ENCODE data around the gene CFAP74.

CFAP74 gene, protein sequence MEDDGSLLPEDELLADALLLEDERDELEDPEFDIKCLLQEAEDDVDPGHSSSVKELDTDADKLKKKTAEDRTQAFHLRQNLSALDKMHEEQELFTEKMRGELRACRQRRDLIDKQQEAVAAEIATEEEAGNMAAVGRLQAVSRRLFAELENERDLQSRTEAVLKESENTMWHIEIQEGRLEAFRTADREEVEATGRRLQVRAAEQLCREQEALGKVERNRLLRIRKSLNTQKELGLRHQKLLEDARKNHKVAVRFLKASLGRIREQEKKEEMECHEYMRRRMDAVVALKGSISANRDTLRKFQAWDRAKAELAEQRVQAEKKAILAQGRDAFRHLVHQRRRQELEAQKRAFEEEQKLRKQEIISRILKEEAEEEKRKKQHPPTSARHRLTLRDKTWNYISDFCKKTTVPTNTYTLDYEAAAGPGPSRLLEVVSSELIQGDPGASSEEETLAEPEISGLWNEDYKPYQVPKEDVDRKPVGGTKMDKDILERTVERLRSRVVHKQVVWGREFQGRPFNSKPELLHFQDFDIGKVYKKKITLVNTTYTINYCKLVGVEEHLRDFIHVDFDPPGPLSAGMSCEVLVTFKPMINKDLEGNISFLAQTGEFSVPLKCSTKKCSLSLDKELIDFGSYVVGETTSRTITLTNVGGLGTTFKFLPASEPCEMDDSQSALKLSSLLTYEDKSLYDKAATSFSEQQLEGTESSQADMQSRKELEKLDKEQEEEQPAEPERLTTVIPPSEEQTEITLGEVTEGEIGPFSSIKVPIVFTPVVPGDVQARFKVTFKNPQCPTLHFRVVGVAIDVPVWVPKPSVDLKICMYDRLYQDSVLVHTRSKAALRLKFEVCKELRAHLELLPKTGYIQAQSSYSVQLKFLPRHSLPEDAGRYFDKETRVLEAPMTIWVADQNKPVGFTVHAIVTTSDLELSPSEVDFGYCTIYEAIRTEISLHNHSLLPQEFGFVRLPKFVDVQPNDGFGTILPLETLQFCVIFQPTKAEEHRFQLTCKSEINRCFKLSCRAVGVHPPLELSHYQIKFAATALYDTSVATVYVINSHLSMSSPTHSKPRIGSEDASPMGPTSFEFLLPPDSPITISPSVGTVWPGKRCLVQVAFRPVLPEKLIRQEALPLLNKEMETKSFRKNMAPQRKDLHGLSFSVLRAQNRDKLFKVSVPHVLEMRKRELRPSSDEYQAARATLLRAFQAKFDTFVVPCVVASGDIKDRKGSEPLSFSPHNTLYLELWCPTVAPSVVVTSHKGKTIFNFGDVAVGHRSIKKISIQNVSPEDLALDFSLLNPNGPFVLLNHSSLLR (N-terminal part only)

DNA sequence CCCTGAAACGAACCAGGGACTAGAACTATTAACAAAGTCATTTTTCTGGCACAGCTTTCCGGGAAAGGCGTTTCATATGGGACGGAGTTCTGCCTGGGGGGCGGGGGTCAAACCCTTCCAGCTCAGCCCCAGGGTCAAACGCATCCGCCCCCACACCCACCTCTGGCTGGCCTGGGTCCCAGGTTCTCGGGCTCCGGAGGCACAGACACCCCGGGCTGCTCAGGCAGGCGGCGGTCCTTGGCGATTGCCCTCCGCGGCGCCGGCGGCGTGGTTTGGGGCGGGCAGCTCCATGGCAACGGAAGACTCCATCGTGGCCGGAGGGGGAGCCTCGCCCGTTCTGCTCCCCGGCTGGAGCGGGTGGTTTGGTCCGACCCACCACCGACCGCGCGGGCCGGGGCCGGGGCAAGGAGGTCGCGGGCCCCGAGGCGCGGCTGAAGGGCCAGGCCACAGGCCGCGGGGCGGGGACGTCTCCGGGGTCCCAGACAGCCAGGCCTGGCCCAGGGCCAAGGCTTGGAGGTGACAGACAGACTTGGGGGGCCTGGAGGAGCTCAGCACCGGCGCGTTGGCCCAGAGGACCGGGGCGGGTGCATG, at the start of gene CFAP74:
Gene CFAP74 (minus strand): TSS at position 246 of the 591 bp plus-strand sequence. CDS start 12,830 bp downstream, outside the sequence.
- DNase-seq = peak; percentile 54

DNA sequence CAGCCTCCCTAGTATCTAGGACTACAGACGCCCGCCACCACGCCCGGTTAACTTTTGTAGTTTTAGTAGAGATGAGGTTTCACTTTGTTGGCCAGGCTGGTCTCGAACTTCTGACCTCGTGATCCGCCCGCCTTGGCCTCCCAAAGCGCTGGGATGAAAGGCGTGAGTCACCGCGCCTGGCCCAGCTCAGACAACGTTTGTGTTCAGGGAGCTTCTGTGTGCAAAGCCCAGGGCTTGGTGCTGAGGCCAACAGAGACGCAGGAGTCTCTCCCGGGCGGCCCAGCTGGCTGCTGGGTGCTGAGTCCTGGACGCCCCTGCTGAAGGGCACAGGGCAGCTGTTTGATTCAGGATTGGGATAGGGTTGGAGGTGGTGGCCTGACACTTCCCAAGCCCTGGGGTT, 49.6 kb upstream of the CFAP74 start:
- DNase-seq = no peak

DNA sequence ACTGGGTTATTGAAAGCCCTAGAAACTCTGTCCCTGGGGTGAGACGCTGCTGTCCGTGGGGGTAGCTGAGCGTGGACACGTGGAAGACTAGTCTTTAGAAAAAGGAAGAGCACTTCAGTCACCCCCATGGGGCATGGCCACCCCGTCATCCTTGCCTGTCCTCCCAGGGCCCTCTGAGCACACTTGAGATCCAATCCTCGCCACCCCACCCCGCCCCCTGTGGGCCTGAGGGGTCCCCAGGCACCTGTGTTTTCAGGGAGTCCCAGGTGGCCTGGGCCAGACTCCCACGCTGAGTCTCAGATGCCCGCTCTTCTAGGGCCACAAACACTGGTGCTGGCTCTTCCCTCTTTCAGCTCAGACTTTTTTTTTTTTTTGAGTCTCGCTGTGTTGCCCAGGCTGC, 49.2 kb upstream of the CFAP74 start:
- no peak for DNase-seq

DNA sequence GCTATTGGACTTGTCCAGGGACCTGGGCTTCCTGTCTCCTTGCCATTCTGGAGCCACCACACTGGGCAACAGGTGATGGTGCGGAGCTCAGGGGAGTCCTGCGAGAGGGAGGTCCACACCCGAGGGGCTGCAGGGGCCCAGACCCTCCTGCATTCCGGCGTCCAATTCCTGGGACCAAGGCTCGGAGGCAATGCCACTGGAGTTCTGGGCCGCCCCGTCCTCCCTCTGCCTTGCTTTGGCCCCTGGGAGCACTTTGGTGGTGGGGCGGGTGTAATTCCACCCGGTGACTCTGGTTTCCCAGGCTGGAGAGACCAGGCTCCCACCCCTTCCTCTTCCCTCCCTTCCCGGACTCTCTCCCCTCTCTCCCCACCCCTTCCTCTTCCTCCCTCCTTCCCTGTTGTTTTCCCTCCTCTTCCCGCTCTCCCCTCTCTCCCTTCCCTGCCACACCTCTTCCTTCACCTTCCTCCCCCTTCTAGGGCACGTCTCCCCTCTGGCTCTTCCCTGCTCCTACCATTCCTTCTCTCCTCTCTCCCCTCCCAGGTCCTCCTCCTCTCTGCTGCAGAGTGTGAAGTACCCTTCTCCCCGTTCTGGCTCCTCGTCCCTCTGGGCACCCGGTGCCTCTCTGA, 48.6 kb upstream of the CFAP74 start:
- no peak for DNase-seq

DNA sequence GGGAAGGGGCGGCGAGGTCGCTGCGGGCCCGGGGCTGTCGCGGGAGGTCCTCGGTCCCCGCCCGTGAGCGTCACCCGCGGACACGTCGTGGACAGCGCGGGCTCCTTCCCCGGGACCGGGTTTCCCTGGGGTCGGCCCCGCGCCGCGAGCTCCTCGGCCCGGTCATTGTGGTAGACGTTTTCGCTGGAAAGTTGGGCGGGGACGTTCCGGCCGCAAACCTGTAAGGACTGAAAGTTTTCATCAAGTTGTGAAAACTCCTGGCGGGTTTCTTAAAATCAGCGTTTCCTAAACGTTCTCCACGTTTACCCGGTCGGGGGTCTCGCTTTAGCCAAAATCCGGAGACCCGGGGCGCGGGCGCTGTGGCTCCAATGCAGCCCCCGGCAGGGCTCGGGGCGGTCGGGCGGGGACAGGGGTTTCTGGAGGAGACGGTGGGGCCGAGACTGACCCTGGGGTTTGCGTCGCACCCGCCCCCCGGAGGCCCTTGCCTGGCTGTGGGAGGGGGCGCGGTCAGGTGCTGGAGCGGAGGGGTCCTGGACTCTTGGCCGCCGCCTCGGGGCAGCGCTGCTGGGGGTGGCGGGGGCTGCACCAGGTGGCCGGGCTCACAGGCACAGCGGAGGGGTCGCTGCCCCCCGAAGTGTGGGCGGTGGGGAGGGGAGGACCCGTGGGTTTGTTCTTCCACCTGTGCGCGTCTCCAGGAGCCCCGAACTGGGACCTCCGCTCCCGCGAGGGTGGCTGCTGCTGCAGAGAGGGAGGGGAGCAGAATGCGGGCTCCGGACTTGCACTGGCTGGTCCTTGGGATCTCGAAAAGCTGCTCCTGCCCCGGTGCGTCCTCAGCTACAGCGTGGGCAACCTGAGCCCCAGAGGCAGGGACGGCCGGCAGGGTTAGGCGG, 47.5 kb upstream of the CFAP74 start:
- no peak for DNase-seq

DNA sequence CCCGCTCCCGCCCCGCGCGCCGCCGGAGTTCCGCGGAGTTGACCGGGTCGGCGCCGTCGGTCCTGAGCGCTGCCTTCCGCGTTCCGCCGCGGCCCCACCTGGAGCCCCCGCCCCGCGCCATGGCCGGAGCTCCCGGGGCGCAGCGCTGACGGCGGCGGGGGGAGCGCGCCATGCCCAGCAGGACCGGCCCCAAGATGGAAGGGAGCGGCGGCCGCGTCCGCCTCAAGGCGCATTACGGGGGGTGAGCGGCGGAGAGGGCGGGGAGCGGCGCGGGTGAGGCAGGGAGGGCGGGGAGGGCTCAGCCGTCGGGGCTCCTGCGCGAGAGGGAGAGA, 46.8 kb upstream of the CFAP74 start:
- peak; percentile 34 for DNase-seq

DNA sequence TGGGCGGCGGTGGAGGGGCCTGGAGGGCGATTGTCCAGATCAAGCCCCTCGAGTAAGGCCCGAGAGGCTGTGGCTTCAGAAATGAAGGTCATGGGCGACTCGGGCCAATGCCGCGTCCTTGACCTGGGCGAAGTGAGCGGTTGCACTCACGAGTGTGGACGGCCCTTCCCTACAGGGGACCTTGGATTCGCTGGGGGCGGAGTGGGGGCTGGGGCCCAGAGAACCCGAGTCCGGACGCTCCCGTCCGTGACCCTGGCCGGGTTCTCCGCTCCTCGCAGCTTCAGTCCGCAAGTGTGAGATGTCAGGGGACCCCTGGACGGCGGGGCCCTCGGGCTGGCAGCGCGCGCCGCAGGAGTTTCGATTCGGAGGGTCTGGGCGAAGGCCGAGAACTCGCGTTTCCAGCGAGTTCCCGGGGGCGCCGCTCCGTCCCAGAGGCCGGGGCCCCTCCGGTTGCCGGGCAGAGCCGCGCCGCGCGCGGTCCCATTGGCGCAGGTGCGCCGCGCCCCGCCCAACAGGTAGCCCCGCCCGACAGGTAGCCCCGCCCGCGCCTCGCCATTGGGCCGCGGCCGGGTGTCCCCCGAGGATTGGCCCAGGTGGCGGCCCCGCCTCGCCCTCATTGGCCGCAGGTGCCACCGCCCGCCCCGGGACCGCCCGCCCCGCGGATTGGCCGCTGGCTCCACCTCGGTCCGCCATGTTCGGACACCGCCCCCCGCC, 46.3 kb upstream of the CFAP74 start, which contains the start of gene PRKCZ:
Gene PRKCZ (plus strand): TSS at position 694 of the 714 bp plus-strand sequence. CDS start 220 bp downstream, outside the sequence.
- DNase-seq = peak; percentile 85

DNA sequence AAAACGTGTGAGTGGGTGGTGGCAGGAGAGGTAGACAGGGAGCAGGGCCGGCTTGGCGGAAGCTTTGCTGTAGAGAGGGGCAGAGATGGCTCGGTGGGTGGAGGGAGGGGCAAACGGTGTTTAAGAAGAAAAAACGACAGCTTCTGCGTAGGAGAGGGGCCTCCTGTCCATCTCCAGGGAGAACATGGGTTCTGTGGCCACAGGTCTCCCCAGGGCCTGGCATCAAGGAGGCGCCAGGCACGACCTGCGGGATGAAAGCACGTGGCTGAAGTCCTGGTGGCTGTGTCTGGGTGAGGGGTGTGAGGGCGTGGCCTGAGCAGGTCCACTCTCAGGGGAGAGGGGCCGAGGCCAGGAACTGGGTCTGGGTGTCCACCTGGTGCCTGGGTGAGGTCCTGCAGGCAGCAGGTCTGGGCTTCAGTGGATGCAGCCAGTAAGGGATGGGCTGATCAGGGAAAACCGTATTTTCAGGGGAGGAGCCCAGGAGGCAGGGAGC, 45.7 kb upstream of the CFAP74 start:
- peak; percentile 10 for DNase-seq

DNA sequence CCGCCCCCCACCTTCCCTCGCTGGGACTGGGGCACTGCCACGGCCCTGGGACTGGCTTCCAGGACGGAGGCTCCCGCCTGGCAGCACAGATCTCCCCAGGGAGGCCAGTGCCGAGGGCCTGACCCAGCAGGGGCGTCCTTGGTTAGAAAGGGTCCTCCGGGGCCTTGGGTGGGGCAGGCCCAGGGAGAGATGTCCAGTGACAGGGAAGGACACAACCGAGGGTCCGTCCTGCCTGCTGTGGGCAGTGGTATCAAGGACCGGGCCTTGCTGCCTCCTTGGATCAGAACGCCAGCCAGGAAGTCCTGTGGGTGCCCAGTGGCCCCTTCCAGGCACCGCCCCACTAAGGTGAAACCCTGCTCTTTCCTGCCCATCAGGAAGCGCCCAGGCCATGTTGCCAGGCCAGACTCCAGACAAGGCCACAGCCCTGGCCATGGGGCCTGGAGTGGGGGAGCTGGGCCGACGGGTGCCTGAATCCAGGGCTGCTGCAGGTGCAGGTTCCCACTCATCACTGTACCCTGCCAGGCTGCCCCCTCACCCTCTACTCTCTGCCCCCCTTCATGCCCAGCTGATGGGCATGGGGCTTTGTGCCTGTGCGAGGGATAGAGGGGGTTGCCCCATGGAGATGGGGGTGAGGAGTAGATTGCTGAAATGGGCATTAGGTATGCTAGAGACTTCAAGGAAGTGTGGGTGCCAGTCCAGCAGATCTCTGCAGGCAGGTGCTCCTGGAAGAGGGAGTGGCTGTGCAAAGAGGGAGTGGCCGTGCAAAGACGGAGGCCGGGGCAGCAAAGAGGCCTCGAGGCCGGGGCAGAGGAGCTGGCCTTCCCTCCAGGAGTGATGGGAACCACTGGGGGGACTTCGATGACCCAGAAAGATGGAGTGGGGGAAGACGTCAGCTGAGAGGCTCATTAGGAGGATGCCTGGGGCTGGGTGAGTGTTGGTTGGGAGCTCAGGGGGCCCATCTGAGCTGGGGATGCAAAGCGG, 44.5 kb upstream of the CFAP74 start:
- no peak for DNase-seq

DNA sequence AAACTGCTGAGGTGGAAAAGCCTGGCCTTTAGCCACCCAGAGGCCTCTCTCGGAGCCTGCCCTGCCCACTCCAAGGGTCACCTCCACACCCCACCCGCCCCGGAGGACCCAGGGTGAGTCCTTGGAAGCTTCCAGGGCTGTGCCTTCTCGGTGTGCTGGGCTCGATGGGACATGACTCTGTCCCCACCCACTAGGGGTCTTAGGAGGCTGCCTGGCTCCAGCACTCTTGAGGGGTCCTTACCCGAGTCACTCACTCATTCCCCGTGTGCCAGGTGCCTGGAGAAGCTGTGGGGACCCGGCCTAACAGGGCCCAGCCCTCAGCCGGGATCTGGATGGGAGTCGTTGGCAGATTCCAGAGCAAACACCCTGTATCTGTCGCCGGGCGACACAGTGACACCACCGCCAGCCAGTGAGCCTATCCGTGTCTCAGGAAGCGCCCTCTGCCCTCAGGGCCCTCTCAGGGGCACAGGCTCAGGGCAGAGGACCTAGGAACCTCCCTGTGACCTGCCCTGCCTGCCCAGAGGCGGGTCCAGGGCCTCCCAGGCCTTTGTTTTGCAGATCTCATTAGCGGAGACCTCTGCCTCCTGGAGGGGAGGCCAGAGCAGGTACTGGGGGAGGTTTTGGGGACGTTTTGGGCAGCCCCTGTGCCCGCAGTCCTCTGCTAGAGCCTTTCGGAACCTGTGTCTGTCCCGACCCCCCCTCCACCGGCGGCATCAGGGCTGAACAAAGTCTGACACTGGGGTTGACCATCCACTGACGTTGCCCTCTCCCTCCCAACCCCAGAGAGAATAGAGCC, 43.6 kb upstream of the CFAP74 start:
- no peak for DNase-seq

DNA sequence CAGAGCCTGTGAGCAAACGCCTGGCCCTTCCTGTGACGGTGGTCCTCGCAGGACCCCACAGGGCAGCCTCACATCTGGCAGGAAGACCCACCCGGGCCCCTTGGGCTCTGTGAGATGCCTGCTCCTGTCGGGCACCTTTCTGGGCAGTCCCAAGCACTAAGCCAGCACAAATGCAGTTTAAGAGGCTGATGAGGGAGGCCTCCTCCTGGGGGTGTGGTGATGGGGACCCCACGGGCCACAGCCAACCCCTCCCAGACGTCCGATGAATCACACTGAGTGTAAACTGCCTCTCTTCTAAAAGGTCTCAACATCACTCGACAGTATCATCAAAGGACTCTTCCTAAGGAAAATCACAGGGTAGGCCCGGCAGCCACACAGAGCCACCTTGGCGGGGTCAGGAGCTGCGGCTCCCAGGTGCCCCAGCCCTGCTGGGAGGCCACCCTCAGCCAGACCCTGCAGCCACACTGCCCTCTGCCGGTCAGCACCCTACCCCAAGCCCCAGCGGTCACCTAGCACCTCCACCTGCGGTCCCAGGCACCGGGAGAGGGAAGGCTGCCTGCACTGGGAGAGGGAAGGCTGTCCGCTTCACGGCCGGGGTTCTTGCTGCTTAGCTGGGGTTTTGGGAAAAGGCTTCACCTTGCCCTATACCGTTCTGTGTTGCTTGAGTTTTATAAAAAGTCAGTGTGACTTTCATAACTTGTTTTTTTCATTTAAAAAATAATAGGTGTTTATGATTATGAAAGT, 42.8 kb upstream of the CFAP74 start:
- DNase-seq = peak; percentile 1

DNA sequence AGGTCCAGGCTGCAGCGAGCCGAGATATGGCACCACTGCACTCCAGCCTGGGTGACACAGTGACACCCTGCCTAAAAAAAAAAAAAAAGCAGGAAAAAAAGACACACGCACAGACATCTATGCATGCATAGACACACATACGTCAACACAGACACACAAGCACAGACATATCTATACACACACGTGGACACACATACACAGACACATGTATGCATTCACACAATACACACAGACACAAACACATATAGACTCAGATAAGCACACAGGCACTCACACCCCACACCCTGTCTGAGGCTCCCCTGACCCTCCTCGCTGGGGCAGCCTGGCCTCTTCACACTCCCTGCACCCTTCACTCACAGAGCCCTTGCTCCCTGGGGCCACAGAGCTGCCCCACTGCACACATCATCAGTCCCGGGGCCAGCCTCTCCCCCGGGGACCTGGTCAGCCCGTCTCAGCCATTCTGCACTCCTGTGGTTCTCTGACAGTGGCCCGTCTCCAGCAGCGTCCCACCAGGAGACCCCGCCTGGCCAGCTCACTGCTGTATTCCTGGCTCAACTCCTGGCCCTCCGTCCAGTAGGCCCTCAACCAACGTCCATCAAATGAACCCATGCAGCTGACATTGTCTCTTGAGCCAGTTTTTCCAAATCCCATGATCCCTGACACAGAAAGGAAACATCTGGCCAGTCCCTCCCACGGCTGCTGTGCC, 42.0 kb upstream of the CFAP74 start:
- no peak for DNase-seq

DNA sequence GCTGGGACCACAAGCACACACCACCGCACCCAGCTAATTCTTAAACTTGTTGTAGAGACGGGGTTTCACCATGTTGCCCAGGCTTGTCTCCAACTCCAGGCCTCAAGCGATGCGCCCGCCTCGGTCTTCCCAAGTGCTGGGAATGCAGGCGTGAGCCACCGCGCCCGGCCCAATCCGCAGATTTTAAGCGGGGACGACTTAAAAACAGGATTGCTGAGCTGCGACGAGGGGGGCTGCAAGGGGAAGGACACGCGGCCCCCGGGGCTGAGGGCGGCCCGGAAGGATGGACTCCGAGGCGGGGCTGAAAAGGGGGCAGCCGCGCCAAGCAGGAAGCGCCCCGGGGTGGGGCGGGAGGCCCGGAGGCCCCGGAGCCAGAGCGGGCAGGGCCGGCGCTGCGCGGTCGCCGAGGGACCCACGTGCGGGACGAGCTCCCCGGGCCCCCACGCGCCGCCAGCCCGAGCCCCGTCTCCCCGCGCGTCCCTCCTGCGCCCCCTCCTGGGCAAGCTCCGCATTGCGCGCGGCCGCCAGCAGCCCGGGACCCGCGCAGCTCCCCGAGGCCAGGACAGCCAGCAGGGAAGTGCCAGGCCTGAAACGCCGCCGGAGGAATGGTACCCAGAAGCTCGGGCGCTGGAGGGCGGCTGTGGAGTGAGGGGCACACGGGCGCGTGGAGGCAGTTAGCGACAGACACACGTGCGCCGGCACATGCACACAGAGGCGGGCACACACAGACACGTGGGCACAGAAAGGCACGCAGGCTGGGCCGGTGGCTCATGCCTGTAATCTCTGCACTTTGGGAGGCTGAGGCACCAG, 41.1 kb upstream of the CFAP74 start:
- DNase-seq = peak; percentile 44

DNA sequence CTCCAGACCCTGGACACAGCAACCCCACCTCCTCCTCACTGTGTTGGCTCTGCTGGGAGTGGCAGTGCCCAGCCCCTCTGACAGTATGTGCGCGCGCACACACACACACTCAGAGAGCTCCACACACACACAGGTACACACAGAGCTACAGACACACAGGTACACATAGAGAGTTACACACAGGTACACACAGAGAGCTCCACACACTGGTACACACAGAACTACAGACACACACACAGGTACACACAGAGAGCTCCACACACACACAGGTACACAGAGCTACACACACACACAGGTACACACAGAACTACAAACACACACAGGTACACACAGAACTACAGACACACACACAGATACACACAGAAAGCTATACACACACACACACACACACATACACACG, 40.3 kb upstream of the CFAP74 start:
- peak; percentile 3 for DNase-seq

Data from NCI-H2171 treated with DMSO at 0.1 percent for 48 hours (cell line).